GM12801 (cell line): ENCODE data around the gene HOXB2.

Source experiments
- TF ChIP-seq, protein P1 (sequence below): IDR thresholded peaks from one replicate; pipeline ENCODE4 v1.5.1; 2011; ENCODE audit warnings: control low read depth; ENCODE audit not compliant: insufficient read length; ENCODE audit errors: extremely low read depth

Gene HOXB2

GRCh38 chr17:48517478-48517877, 27.4 kb downstream of the HOXB2 start:
- TF ChIP-seq, protein P1, sequence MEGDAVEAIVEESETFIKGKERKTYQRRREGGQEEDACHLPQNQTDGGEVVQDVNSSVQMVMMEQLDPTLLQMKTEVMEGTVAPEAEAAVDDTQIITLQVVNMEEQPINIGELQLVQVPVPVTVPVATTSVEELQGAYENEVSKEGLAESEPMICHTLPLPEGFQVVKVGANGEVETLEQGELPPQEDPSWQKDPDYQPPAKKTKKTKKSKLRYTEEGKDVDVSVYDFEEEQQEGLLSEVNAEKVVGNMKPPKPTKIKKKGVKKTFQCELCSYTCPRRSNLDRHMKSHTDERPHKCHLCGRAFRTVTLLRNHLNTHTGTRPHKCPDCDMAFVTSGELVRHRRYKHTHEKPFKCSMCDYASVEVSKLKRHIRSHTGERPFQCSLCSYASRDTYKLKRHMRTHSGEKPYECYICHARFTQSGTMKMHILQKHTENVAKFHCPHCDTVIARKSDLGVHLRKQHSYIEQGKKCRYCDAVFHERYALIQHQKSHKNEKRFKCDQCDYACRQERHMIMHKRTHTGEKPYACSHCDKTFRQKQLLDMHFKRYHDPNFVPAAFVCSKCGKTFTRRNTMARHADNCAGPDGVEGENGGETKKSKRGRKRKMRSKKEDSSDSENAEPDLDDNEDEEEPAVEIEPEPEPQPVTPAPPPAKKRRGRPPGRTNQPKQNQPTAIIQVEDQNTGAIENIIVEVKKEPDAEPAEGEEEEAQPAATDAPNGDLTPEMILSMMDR = no peak

- TF ChIP-seq, protein P1 = no peak
These were observed 28.7 kb downstream of the HOXB2 start for GRCh38 chr17:48515925-48516900.

- TF ChIP-seq, protein P1 = no peak
These were observed 30.4 kb downstream of the HOXB2 start for GRCh38 chr17:48514477-48514876.

GRCh38 chr17:48513666-48514455, 31.0 kb downstream of the HOXB2 start:
- TF ChIP-seq, protein P1 = no peak

- TF ChIP-seq, protein P1 = no peak
These were observed 31.8 kb downstream of the HOXB2 start for GRCh38 chr17:48513097-48513496.

DNA sequence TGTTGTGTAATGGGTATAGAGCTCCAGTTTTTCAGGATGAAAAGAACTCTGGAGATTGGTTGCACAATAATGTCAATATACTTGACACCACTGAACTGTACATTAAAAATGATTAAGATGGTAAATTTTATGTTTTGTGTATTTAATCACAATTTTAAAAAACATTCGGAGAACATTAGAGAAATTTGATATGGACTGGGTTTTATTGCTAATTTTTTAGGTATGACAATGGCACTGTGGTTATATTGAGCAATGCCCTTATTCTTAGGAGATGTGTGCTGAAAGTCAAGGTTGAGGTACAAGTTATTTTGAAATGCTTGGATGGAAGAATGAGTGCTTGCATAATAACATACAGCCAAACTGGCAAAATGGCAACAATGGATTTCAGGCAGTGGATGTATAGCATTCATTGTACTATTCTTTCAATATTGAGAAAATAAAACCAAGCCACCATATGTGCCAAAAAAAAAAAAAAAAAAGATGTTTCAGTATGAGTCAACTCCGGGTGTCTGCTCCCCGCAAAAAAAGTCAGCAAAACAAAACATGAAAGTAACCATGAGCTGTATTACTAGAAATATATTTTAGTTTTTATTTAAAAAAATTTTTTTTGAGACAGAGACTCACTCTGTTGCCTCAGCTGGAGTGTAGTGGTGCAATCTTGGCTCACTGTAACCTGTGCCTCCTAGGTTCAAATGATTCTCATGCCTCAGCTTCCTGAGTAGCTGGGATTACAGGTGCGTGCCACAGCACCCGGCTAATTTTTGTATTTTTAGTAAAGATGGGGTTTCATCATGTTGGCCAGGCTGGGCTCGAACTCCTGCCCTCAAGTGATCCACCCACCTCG, 33.9 kb downstream of the HOXB2 start:
- TF ChIP-seq, protein P1 = no peak
